NCI-H2029 treated with DMSO at 0.1 percent for 48 hours (cell line): Measurements from ENCODE around the gene KAZN.

Source experiments
- DNase-seq: peaks from one replicate; lab custom pipeline; 2025; lab: John Stamatoyannopoulos, UW

KAZN gene

DNA sequence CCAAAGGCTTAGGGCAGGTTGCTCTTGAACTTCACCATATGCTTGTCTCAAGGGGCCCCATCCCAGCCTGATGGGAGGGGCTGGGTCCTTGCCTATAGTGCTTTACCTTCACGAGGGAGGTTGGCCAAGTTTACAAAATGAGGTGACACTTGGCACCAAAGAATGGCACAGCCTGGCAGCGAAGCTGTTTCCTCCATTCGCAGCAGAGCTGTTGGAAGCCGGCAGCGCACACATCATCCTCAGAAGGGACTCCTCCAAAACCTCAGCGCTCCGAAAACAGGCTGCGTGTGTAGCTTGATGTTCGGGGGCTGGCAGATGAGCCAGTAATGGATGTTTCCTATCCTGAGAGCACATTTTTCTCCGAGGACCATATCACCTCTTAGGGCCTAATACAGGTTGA is 116.8 kb downstream of the KAZN start:
- no peak for DNase-seq

- no peak for DNase-seq
These were observed 117.3 kb downstream of the KAZN start for GRCh38 chr1:14715802-14716201.

DNA sequence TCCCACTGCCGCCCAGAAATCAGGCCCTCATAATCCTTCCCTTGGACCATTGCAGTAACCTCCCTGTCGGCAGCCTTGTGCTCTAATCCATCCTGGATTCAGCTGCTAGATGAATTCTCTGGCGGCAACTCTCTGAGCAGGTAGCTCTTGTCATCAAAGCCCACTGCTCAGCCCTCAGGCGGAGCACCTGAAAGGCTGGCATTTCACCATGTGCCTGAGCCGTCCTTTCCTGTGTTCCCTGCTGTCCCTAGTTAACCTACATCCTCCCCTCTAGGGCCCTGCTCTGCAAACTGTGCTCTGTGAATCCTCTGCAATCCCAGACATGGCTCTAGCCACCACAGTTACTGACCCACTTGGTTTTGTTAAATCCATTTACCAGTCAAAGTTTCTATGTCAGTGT is 118.0 kb downstream of the KAZN start:
- no peak for DNase-seq

- no peak for DNase-seq
These were observed 120.0 kb downstream of the KAZN start for GRCh38 chr1:14718476-14718875.

DNA sequence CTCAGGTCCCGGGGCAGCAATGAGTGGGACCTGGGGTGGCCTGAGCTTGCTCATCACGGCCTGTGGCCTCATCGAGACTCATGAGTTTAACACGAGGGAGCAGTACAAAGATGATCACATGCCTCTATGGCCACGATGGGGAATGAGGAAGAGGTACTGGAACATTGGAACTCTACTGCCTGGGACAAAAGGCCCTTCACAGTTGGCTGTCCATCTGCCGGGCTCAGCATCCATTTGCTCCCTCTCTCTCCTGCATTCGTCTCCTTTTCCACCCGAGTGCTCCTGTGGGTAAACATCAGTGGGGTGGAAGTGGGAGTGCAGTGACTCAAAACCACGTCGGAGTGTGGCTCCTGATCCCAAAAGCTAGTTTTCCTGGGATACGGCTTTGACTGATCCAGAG is 124.9 kb downstream of the KAZN start:
- DNase-seq: no peak

DNA sequence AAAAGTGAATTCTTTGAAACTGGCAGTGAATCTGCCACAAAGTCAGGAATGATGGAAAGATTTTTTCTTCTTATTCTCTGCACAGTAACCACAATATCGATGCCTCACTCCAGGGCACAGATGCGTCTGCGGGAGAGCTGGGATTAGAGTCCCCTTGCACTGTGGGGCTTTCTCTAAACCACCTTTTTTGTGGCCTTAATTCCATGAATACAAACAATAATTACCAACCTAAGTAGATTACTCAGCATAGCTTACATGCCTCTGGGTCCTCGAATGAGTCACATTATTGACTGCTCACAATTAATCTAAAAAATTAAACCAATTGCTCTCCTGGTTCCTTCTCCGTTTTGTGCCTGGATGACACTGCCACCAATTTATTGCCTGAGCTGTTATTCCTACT is 125.8 kb downstream of the KAZN start:
- DNase-seq: no peak

- DNase-seq: no peak
These were observed 126.2 kb downstream of the KAZN start for GRCh38 chr1:14724678-14725077.

- DNase-seq: no peak
These were observed 126.8 kb downstream of the KAZN start for GRCh38 chr1:14725238-14725637.

DNA sequence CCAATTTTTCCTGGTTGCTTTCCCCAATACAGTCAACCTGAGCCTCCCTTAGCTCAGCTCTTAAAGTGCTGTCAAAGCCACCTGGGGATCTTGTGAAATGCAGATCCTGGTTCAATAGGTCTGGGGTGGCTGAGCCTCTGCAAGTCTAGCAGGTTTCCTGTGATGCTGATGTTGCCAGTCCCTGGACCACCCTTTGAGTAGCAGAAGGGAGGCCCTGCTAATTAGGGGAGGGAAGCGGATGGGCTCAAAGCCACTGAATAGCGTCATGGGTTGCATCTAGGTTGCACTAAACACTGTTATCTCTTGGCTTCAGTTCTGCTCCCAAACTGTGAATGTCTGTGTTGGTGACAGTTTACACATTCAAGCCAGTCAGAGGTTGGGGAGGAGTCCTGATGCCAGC is 127.2 kb downstream of the KAZN start:
- DNase-seq: no peak

DNA sequence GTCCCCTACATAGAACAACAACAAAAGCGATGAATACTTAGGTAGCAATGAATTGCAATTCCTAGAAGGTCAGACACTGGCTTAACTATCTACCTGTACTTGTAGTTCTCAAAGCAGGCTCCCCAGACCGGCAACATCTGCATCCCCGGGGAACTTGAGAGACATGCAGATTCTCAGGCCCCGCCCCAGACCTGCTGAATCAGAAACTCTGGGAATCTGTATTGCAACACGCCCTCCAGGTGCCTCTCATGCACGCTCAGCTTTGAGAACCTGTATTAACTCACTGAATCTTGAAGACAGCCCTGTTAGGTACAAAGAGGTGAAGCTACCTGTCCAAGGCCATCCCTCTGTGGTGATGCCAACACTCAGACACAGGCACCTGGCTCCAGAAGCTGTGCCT is 128.1 kb downstream of the KAZN start:
- no peak for DNase-seq

DNA sequence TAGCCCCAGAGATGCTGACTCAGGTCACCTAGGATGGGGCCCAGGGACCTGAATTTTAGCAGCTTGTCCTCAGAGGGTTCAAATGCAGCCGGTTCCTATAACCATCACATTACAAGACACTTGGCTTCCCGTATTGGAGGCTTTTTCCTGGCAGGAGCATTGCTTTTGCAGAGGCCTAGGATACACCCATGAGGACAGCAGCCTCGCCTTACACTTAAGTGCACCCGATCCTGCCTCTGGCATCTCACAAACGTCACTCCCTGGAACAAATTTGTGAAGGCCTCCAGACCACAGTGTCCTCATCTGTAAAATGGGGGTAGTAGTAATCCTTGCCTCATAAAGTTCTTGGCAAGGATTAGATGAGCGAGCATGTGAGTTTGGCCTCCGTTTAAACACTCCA is 130.0 kb downstream of the KAZN start:
- no peak for DNase-seq

DNA sequence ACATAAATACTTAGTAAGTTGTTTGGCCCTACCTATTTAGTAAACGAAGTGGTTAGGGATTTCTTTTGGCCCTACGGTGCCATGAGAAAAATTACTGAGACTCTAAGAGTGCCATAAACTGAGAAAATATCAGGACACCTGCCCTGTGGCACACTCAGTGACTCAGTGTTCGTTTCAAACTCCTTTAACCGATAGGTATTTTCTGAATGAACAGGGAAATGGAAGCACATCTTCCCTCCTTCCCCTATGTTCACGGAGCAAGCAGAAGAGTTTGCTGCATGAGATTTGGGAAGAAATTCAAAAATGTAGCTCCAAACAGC is 134.2 kb downstream of the KAZN start:
- DNase-seq: no peak

DNA sequence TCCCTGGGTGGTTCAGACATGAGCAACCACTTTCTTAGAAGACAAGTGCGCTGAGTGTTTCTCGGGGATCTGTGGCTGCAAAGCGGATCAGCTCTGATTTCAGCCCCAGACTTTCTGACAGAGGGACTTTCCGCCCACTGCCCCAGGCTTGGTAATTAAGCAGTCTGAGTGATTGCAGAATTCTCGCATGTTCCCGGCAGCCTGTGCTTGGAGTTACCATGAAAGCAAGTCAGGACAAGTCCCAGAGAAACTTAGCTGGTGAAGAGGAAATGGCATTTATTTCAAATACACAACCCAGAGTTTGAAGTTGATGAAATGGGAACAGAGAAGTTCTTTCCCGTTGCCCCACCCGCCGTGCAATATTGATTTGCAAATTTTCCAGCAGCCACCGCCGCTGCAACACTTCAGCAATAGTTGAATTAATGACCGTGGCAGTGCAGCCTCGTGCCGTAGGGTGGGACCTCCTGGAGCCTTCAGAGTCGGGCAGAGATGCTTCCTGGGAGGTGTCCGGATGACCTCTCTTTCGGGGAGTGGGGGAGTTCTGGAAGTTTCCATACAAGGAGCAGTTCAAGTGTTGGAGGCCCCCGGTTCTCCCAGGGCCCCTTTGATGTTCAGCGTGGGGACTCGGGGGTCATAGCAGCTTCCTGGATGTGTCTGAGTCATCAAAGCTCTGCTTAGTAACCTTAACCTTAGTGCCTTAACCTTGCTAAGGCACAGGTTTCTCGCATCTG is 134.7 kb downstream of the KAZN start:
- no peak for DNase-seq

DNA sequence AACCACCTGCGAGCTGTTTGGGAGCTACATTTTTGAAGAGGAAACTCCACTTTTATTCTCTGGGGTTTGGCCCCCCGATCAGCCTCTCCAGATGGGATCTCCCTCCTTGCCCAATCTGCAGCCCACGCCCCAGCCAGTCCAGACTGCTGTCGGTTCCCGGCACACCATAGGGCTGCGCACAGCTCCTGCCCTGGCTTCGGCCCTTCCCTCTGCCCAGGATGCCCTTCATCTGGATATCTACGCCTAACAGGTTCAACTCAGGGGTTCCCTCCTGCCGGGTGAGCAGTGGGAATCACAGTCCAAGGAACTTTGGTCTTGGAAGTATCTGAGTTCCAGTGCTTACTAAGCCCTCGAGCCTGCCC is 135.3 kb downstream of the KAZN start:
- no peak for DNase-seq

DNA sequence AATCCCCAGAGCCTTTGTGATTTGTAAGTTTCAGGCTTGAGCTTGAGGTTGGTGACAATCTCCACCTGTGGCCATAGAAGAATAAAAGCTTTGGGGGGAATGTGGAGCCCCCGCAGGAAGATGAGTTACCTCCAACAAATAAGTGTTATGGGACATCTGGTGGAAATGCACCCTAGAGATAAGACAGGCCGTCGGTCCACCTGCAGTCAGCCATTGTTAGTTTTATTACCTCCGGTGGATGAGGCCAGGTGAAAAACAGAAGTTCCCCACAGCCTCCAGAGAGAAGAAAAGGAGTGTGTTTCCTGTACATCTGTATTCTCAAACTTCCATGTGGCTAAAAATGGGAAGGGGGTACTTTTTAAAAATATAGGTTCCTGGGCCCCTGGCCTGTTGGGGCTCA is 137.4 kb downstream of the KAZN start:
- no peak for DNase-seq

DNA sequence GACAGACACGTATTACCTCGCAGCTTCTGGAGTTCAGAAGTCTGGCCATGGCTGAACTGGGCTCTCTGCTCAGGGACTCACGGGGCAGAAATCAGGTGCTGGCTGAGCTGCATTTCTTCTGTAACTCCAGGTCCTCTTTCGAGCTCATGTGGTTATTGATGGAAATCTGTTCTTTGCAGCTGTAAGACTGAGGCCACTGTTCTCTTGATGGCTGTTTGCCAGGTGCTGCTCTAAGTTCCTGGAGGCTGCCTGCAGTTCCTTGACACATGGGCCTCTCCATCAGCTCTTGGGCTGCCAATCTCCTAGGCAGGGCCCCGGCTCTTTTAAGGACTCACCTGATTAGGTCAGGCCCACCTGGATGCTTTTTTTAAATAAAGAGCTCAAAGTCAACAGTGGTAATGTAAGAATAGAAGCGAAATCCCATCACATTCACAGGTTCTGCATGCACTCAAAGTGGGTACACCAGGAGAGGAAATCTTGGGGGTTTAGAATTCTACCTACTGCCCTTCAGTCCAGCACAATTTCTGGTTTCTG is 139.1 kb downstream of the KAZN start:
- DNase-seq: no peak

DNA sequence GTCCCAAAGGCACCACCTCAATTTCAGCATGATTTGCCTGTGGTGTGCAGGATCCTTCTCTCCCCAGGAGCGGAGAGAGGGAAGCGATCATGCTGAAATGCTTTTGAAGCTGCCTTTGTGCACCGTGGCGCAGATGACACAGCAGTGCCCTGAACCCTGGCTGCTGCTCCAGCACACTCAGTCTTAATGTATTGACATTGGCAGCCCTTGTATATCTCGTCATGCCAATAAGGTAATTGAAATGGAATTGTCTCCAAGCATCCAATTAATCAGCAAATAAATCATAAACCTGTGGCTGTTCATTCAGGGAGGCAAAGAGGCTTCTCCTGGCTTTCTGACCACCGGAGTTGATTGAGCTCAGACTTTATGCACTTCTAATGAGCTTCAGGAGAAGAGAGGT is 139.8 kb downstream of the KAZN start:
- DNase-seq: peak; percentile 89

GRCh38 chr1:14738647-14739046 is 140.2 kb downstream of the KAZN start:
- DNase-seq: no peak

DNA sequence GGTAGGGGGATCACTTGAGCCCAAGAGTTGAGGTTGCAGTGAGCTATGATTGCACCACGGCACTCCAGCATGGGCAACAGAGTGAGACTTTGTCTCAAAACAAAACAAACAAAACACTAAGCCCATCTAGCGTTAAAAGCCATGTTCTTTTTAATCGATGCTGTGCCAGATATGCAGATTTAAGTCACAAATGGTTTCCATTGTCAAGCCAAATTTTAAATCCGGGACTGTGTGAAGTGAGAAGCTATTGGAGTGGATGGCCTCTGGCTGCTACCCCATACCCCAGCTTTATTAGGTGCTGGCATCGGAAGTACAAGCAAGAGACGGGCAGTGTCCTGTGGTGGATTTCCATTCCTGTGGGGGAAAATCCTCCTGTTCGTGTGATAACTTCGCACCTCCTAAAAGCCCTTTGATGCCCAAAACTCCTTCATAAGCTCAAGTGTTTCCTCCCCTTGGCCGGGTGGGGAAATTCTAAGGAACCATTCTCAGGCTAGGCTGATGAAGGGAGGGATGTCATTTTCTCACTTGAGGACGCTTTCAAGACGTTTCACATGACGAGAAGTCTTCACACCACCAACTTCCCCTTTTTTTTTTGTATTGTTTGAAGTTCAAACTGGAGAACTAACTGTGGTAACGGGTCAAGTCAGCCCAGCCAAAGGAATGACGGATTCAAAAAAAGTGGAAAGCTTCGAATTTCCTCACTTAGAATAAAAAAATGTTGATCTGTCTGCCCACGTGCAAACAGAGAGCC is 140.8 kb downstream of the KAZN start:
- DNase-seq: no peak

- no peak for DNase-seq
These were observed 141.5 kb downstream of the KAZN start for GRCh38 chr1:14740016-14740415.

- no peak for DNase-seq
These were observed 142.6 kb downstream of the KAZN start for GRCh38 chr1:14741082-14741481.

- no peak for DNase-seq
These were observed 143.0 kb downstream of the KAZN start for GRCh38 chr1:14741532-14741931.

GRCh38 chr1:14742181-14742980 is 143.9 kb downstream of the KAZN start:
- peak; percentile 29 for DNase-seq
